ENCODE measurements around the gene RBM18.

Gene RBM18

GRCh38 chr9:122264360-122265148 is at the start of gene RBM18, which contains the start of gene MRRF:
TSS of gene RBM18 (minus strand) at chr9:122264840. CDS start at chr9:122261492, 3,348 bp downstream.
TSS of gene MRRF (plus strand) at chr9:122264882. CDS start at chr9:122270892, 6,010 bp downstream.
- DNase-seq: peak; percentile 81

- DNase-seq: no peak
These were observed 49.5 kb upstream of the RBM18 start for GRCh38 chr9:122314165-122314564.

DNA sequence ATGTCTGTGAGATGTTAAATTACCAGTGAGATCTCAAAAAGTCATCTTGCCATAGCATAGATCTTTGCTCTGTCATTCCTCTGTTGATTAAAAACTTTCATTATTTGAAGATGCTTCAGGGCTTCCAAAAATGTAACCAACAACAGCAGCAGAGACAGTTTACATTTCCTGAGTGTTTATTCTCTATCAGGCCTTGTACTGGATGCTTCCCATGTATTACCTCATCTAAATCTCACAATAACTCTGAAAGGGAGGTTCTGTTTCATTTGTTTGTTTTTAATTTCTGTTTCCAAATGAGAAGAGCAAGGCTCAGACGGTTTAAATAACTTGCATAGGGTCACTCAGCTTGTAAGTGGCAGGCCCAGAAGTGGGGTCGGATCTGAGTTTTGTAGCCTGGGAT is 45.2 kb upstream of the RBM18 start:
- DNase-seq: no peak

GRCh38 chr9:122307925-122308324 is 43.3 kb upstream of the RBM18 start:
- no peak for DNase-seq

DNA sequence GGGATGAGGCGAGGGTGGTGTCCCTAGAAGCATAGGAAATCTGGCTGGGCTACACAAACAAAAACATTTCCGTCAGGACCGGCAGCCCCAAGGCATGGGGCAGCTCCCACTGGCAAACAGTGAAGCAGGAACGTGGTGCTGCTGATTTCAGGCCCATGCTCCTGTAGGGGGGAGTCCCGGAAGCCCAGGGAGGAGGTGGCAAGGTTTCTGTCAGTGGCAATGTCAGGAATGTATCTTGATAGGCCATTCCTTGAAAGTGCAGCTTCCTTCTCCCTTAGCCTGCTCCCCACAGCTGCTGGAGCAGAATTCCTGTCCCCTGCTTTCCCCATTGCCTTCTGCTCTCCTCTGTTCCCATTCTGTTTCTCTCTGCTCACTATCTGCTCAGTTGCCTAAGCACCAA is 42.4 kb upstream of the RBM18 start:
- no peak for DNase-seq

DNA sequence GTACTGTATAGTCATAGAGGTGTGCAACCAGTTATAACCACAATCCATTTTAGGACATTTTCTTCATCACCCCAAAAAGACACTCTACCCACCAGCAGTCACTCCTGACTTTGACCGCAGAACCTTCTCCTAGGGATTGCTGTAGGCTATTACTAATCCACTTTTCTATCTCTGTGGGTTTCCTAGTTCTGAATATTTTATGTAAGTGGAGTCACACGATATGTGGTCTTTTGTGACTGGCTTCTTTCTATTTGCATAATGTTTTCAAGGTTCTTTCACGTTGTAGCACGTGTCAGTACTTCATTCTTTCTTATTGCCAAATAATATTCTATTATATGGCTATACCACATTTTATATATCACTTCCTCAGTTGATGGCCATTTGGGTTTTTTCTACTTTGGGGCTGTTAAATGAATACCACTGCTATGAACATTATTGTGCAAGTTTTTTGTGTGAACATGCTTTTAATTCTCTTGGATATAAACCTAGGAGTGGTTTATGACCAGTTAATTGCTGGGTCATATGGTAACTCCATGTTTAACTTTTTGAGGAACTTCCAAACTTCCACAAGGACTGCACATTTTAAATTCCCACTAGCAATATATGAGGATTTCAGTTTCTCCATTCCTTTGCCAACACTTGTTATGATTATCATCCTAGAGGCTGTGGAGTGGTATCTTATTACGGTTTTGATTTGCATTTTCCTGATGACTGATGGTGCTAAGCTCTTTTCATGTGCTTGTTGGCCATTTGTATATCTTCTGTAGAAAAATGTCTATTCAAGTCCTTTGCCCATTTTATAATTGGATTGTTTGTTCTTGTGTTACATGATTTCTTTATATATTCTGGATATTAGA is 37.8 kb upstream of the RBM18 start:
- no peak for DNase-seq

DNA sequence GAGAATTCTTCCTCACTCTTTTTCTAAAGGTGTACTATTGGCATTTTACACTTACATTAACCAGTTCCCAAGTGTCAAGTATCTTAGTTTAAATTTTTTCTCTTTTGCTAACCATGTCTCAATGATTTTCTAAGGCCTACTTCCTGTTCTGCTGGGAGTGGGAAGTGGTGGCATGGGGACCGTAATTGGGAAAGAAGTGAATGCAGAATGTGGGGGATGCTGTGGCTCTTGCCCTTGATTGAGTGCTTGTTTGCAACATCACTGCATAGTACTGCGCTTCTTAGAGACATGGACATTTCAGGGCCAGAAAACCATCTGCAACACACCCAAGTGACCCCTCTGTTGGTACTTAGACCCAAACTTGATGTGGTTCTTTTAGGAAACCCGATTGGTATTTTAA is 32.9 kb upstream of the RBM18 start:
- DNase-seq: no peak

DNA sequence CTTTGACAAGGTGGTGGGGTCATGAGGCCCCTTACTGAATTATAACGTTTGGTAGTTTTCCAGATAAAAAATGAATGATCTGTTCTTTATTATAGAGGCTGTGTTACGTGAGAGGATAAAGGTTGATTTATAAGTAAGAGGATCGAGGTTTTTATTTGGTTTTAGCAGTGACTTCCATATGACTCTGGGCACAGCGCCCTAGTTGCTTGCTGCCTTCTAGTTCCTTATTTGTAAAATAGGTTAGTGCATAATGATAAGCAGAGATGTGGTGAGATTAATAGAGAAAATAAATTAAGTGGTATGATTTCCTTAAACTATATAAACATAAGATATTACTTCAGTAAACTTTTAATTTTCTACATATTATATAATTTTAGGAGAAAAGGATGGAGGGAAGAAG is 29.9 kb upstream of the RBM18 start:
- no peak for DNase-seq

DNA sequence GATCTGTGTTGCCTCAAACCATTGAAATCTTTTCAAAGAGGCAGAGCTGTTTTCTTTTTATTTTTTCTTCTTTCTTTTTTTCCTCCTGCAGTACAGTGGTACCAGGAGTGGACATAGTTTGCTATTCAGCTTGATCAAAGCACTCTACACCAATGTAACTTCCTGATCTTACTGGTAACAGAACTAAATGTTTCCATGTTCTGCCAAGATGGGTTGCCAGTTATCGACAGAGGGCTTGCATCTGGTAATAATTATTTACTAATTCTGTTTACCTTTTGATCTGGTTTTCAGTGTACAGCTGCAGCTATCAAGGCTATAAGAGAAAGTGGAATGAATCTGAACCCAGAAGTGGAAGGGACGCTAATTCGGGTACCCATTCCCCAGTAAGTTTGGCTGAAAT is 26.8 kb upstream of the RBM18 start:
- DNase-seq: no peak

GRCh38 chr9:122287214-122287720 is 22.6 kb upstream of the RBM18 start:
- no peak for DNase-seq

DNA sequence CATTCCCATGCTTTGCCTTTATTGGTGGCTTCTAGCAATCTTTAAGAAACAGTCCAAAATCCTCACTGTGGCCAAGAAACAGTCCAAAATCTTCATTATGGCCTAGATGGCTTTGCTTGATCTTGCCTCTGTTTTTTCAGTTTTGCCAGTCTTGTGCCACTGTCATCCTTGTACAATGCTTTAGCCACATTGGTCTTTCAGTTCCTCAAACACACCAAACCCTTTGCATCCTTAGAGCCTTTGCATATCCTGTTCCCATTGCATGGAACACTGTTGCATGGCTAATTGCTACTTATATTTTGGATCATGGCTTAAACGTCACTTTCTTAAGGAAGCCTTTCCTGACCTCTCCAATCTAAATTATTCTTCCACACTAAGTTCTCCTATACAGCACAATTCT is 22.1 kb upstream of the RBM18 start:
- DNase-seq: no peak

DNA sequence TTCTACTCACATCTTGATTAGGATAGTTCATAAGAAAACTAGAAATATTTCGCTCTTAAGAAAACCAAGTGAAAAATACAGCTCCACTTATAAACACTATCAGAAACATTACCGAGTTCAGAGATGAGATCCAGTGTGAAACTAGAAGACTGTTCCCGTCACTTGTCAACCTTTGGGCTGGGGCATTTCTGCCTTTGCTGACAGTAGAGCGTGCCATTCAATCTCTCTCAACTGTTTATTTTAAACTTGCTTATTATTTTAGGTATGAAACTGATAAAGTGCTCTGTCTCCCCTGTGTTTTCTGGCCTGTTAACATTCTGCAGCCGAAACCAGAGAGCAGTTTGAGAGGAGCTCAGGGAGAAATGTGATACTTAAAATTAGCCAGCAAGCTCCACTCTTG is 16.7 kb upstream of the RBM18 start:
- DNase-seq: no peak

DNA sequence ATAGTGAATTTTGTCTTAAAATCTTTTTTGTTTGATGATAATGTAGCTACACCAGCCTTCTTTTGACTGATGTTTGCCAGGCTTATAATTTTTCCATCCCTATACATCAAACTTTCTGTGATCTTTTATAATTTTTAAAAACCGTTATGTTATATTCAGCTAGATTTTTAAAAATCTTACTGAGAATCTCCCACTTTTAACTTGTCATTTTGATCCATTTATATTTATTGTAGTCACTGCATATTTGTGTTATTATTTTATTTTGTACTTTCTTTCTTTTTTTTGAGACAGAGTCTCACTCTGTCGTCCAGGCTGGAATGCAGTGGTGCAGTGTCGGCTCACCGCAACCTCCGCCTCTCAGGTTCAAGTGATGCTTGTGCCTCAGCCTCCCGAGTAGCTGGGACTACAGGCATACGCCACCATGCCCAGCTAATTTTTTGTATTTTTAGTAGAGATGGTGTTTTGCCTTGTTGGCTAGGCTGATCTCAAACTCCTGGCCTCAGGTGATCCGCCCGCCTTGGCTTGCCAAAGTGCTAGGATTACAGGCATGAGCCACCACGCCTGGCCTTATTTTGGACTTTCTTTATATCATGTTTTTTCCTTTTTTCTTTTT is 12.8 kb upstream of the RBM18 start:
- DNase-seq: no peak

GRCh38 chr9:122276096-122276495 is 11.5 kb upstream of the RBM18 start:
- no peak for DNase-seq

GRCh38 chr9:122274055-122274454 is 9.4 kb upstream of the RBM18 start:
- DNase-seq: no peak

GRCh38 chr9:122268041-122268814 is 3.6 kb upstream of the RBM18 start:
- DNase-seq: no peak

DNA sequence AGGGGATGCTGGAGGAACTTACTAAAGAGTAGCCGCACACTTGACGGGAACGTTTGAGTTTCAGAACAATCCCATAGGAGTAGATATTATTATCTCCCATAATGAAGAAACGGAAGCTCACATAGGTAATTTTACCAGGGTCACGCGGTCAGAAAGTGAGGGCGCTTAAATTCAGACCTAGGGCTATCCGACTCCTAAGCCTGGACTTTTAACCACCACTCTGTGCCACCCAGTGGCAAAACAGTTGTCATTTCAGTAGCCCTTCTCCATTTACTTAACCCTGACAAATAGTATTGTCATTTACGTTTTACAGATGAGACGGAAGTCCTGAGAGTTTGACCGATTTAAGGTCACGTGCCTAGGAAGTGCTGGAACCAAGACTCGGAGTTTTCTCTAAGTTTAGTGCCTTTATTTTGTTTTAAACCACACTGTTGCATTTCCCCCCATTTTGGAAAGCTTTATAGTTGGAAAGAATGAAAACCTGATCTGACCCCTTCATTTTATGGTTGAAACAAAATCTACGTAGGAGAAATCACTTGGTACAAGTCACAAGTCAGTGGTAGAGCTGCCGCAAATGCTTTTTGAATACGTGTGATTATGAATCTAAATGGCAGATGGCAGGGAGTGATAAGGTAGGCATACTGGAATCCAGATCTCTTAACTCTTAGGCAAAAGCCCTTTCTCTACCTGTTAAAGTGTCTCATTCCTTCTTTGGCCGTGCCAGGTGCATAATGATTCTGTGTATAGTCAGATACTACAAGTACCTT is 692 bp upstream of the RBM18 start:
- no peak for DNase-seq

GRCh38 chr9:122263699-122264349 is 816 bp downstream of the RBM18 start:
- DNase-seq: no peak

GRCh38 chr9:122262073-122262472 is 2.6 kb downstream of the RBM18 start:
- no peak for DNase-seq

DNA sequence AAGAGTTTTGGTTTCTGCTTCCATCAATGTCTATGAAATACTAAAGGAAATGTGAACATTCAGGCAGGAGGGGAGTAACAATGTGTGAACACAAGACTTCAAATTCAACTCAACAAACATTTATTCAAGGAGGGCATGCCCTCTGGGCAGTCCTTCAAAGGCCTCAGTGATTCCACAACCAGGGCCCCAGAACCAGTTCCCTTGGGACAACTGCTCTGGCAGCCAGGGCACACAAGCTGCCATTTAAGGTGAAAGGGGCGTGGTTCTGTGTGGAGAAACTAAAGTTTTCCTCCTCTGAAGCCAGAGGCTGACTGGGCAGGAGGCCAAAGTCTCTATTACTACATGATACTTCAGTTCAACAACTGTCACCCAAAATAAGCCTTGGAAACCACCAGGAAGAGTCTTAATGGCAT is 3.2 kb downstream of the RBM18 start:
- DNase-seq: no peak

GRCh38 chr9:122258886-122259415 is 5.7 kb downstream of the RBM18 start:
- no peak for DNase-seq

All from NK-92 treated with Interleukin-12 subunit alpha and Interleukin-12 subunit beta, amount 100 ng/mL, for 24 hours (cell line).